ENCODE data around the gene ASCC1.

DNA sequence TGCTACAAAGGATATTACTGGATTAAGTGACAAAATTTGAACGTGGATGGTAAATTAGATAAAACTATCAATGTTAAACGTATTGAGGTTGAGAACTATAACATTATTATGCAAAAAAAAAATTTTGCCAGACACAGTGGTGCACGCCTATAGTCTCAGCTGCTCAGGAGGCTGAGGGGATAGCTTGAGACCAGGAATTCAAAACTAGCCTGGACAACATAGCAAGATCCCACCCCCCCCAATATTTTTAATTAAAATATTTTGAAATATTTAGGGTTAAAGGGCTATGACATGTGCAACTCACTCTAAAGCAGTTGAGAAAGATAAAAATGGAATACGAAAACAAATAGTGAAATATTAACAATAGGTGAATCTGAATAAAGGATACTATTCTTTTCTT, 45.3 kb downstream of the ASCC1 start:
- TF ChIP-seq CTCF (IDR thresholded peaks at IDR 0.05; ENCODE audit: insufficient read depth, low read length, poor library complexity, severe bottlenecking) (no peak), EZH2phosphoT487 (conservative IDR thresholded peaks at IDR 0.05; ENCODE audit: low read length) (no peak)

All from SU-DHL-6 (cell line).